Uterus (tissue), 2 donors: Measurements from ENCODE around the gene SKP1.

ENCODE experiments used
- CTCF ChIP-seq, 4 experiments: fragments of 200-600 bp in 2 of 4; fragments of 450-650 bp in 2 of 4; sonication (generic) in 2 of 4; IDR thresholded peaks; one replicate each; pipeline ENCODE4 v1.5.1; 2016 to 2019; ENCODE audit warnings: antibody characterized with exemption in 4 of 4, mild to moderate bottlenecking in 2 of 4, moderate library complexity in 1 of 4
- POLR2A ChIP-seq, 2 donors: fragments of 450-650 bp; IDR thresholded peaks; one replicate each; pipeline ENCODE4 v1.6.1; 2016; ENCODE audit warnings: antibody characterized with exemption in 2 of 2, mild to moderate bottlenecking in 1 of 2, moderate library complexity in 1 of 2

GRCh38 chr5:134142052-134142451 lies 34.7 kb downstream of the SKP1 start:
- TF ChIP-seq CTCF (IDR thresholded peaks at IDR 0.05): no peak
- no peak for TF ChIP-seq POLR2A (IDR thresholded peaks at IDR 0.05)
